Stomach smooth muscle (tissue), 2 donors: ENCODE data around the gene TPSD1.
"Not testable (repeated sequence)": the region's sequence is repeated elsewhere in the genome, so short reads cannot be mapped to it uniquely, and the experiment has no call there.

Source experiments
- H3K27ac ChIP-seq: one replicate; pipeline ENCODE4 v1.7.0; 2013; ENCODE audit warnings: mild to moderate bottlenecking, low read length, inconsistent platforms
- H3K27me3 ChIP-seq, 2 donors: one replicate each; pipeline ENCODE4 v1.7.0; 2013; ENCODE audit warnings: low read length in 2 of 2; ENCODE audit not compliant: insufficient read depth in 2 of 2, control insufficient read depth in 1 of 2
- H3K36me3 ChIP-seq, 2 donors: one replicate each; pipeline ENCODE4 v1.7.0; 2013; ENCODE audit warnings: low read length in 2 of 2; ENCODE audit not compliant: control insufficient read depth in 2 of 2, insufficient read depth in 2 of 2
- H3K4me1 ChIP-seq: one replicate; pipeline ENCODE4 v1.7.0; 2013; ENCODE audit warnings: low read length; ENCODE audit not compliant: control insufficient read depth, insufficient read depth
- H3K4me3 ChIP-seq, 2 donors: one replicate each; pipeline ENCODE4 v1.7.0; 2013; ENCODE audit warnings: low read length in 2 of 2
- H3K9ac ChIP-seq, 2 donors: one replicate each; pipeline ENCODE4 v1.7.0; 2013; ENCODE audit warnings: low read length in 2 of 2, mild to moderate bottlenecking in 1 of 2
- H3K9me3 ChIP-seq, 2 donors: one replicate each; pipeline ENCODE4 v1.7.0; 2013; ENCODE audit warnings: low read length in 2 of 2; ENCODE audit not compliant: control insufficient read depth in 2 of 2
- donor health status: healthy.
- donor health status: Pancreatic carcinoma.

The TPSD1 gene

GRCh38 chr16:1264345-1265089 is 8.6 kb downstream of the TPSD1 start:
- H3K36me3 ChIP-seq, result no peaks in the 10 kb centered on the region
- H3K4me1 ChIP-seq, result no peaks in the 10 kb centered on the region
- H3K9ac ChIP-seq, result no peak overlapping the region
- peaks cover 12 to 21% of the 10 kb centered on the region in 2 donors for H3K27me3 ChIP-seq
- H3K4me3 ChIP-seq, result no peak overlapping the region
- no peak overlapping the region for H3K27ac ChIP-seq
- H3K9me3 ChIP-seq, result no peaks in the 10 kb centered on the region

DNA sequence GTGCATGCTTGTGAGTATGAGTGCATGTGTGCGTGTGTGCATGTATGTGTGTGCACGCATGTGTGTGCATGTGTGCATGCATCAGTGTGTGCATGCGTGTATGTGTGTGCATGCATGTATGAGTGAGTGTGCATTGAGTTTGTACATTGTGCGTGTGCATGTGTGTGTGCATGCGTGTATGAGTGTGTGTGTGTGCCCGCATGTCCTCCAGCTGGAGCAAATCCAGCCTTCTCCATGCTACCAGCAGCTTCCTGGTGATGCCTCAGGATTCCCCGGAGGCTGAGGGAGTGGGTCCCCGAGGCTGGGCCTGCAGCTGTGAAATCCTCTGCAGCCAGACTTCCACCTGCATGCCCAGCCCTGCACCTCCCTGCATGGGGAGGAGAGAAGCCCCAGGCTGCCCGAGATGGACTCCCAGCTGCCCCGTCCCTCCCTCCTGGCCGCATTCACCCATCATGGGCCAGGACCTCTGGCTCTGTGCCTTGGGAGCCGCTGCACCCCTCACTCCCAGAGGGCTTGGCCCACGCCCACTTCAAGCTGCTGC is 9.3 kb downstream of the TPSD1 start:
- Histone ChIP-seq H3K4me1 (no peaks in the 10 kb centered on the region), H3K27ac (no peak overlapping the region)

GRCh38 chr16:1265826-1266225 is 10.0 kb downstream of the TPSD1 start:
- Histone ChIP-seq H3K9ac (no peak overlapping the region), H3K9me3 (no peaks in the 10 kb centered on the region), H3K27ac (no peak overlapping the region), H3K36me3 (no peaks in the 10 kb centered on the region), H3K4me1 (no peaks in the 10 kb centered on the region), H3K27me3 (peaks cover 12 to 19% of the 10 kb centered on the region in 2 donors), H3K4me3 (no peak overlapping the region)

More for the DNA sequence above, 9.3 kb downstream of the TPSD1 start:
- no peak overlapping the region for H3K9ac ChIP-seq
- peaks cover 15% of the 10 kb centered on the region in 2 donors for H3K27me3 ChIP-seq
- no peaks in the 10 kb centered on the region for H3K36me3 ChIP-seq
- H3K4me3 ChIP-seq, result no peak overlapping the region
- H3K9me3 ChIP-seq, result no peaks in the 10 kb centered on the region

DNA sequence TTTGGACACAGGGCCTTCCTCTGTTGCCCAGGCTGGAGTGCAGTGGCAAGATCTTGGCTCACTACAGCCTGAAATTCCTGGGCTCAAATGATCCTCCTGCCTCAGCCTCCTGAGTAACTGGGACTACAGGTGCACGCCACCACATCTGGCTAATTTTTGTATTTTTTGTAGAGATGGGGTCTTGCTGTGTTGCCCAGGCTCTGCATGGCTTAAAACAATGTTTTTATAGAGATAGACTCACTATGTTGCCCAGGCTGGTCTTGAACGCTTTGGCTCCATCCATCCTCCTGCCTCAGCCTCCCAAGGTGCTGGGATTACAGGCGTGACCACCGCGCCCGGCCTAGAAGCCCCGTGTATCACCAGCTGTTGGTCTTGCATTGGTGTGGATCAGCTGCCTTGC is 13.5 kb downstream of the TPSD1 start:
- H3K27me3 ChIP-seq, result peaks cover 2 to 21% of the 10 kb centered on the region in 2 donors
- H3K9me3 ChIP-seq, H3K36me3 ChIP-seq, H3K27ac ChIP-seq, H3K4me1 ChIP-seq, H3K9ac ChIP-seq, H3K4me3 ChIP-seq: not testable (repeated sequence)

- Histone ChIP-seq H3K27me3 (peaks cover 10 to 18% of the 10 kb centered on the region in 2 donors), H3K4me3 (no peak overlapping the region), H3K9ac (no peak overlapping the region), H3K4me1 (peaks cover 9% of the 10 kb centered on the region), H3K9me3 (no peaks in the 10 kb centered on the region), H3K27ac (no peak overlapping the region), H3K36me3 (no peaks in the 10 kb centered on the region)
Observed at GRCh38 chr16:1271380-1271723, 15.5 kb downstream of the TPSD1 start.

DNA sequence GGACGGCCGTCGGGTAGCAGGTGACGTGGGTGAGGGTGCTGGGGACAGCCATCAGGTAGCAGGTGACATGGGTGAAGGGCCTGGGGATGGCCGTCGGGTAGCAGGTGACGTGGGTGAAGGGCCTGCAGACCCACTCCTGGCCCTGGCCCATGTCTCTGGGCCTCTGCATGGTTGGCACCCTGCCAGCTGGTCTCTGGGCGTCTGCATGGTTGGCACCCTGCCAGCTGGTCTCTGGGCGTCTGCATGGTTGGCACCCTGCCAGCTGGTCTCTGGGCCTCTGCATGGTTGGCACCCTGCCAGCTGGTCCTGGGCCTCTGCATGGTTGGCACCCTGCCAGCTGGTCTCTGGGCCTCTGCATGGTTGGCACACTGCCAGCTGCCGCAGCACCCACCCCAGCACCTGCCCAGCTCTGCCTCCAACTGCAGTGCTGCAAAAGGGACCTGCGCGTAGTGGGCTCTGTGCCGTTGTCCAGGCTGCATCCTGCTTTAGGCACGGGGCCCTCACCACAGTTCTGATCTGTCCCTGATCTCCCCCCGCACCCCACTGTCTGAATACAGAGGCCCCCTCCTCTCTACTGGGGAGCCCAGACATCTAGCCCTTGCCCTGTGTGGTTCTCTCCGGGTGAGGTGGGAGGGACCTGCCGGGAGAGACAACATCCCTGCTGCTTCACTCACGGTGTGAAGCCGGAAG is 16.0 kb downstream of the TPSD1 start:
- H3K9me3 ChIP-seq, H3K9ac ChIP-seq, H3K4me1 ChIP-seq, H3K36me3 ChIP-seq, H3K4me3 ChIP-seq, H3K27ac ChIP-seq: not testable (repeated sequence)
- H3K27me3 ChIP-seq, result peaks cover 7 to 14% of the 10 kb centered on the region in 2 donors

- H3K4me3 ChIP-seq, result no peak overlapping the region
- peaks cover 7 to 14% of the 10 kb centered on the region in 2 donors for H3K27me3 ChIP-seq
- H3K9ac ChIP-seq, result no peak overlapping the region
- H3K4me1 ChIP-seq, result peaks cover 9% of the 10 kb centered on the region
- no peak overlapping the region for H3K27ac ChIP-seq
- no peaks in the 10 kb centered on the region for H3K36me3 ChIP-seq
- H3K9me3 ChIP-seq, result no peaks in the 10 kb centered on the region
Observed at GRCh38 chr16:1272453-1273198, 16.8 kb downstream of the TPSD1 start.

GRCh38 chr16:1273816-1274215 is 17.9 kb downstream of the TPSD1 start:
- Histone ChIP-seq H3K36me3 (no peaks in the 10 kb centered on the region), H3K27ac (no peak overlapping the region), H3K9ac (no peak overlapping the region), H3K27me3 (peaks cover 16 to 19% of the 10 kb centered on the region in 2 donors), H3K4me1 (peaks cover 9% of the 10 kb centered on the region), H3K4me3 (no peak overlapping the region), H3K9me3 (no peaks in the 10 kb centered on the region)

GRCh38 chr16:1274767-1275166 is 18.9 kb downstream of the TPSD1 start:
- H3K36me3 ChIP-seq, result no peaks in the 10 kb centered on the region
- H3K9ac ChIP-seq, result no peak overlapping the region
- peaks cover 9% of the 10 kb centered on the region for H3K4me1 ChIP-seq
- no peak overlapping the region for H3K27ac ChIP-seq
- no peak overlapping the region for H3K4me3 ChIP-seq
- peaks cover 17 to 19% of the 10 kb centered on the region in 2 donors for H3K27me3 ChIP-seq
- H3K9me3 ChIP-seq, result no peaks in the 10 kb centered on the region

- Histone ChIP-seq H3K9ac (no peak overlapping the region), H3K36me3 (no peaks in the 10 kb centered on the region), H3K27ac (no peak overlapping the region), H3K9me3 (no peaks in the 10 kb centered on the region), H3K4me1 (peaks cover 9% of the 10 kb centered on the region), H3K4me3 (no peak overlapping the region), H3K27me3 (peaks cover 13 to 19% of the 10 kb centered on the region in 2 donors)
Observed at GRCh38 chr16:1275791-1276579, 20.1 kb downstream of the TPSD1 start.
